NT2/D1 (cell line): ENCODE data around the gene ATF4.

Experiments
- YY1 ChIP-seq: IDR thresholded peaks from 2 replicates; pipeline ENCODE4 v1.6.1; 2011; ENCODE audit not compliant: insufficient read length, insufficient read depth
- ZNF274 ChIP-seq: IDR thresholded peaks from 2 replicates; pipeline ENCODE4 v1.6.1; 2011; ENCODE audit warnings: mild to moderate bottlenecking, low read depth, low read length

- TF ChIP-seq ZNF274: no peak
- no peak for TF ChIP-seq YY1
Observed at GRCh38 chr22:39518996-39519680, 1.2 kb upstream of the ATF4 start.
